SK-N-SH (cell line): ENCODE data around the gene DMRTC1.
"Not testable (repeated sequence)": the region's sequence is repeated elsewhere in the genome, so short reads cannot be mapped to it uniquely, and the experiment has no call there.

Experiments used
- CHD2 ChIP-seq: fragments of 150-350 bp; IDR thresholded peaks from 2 replicates; pipeline ENCODE4 v1.6.1; 2018; ENCODE audit warnings: low read length; ENCODE audit not compliant: partially characterized antibody
- CTCF ChIP-seq: fragments of 200-600 bp; sonication (generic); IDR thresholded peaks from 2 replicates; pipeline ENCODE4 v1.6.1; 2017; ENCODE audit warnings: antibody characterized with exemption, mild to moderate bottlenecking, moderate library complexity
- EP300 ChIP-seq, 2 experiments: IDR thresholded peaks; 2 replicates each; pipeline versions ENCODE4 v1.4.0 to v1.6.1; 2012; ENCODE audit warnings: borderline replicate concordance in 1 of 2, low read depth in 1 of 2, low read length in 1 of 2
- GABPA ChIP-seq: IDR thresholded peaks from 2 replicates; pipeline ENCODE4 v1.4.0; 2012; ENCODE audit warnings: low read depth, mild to moderate bottlenecking
- MAX ChIP-seq: IDR thresholded peaks from 2 replicates; pipeline ENCODE4 v1.4.0; 2012; ENCODE audit warnings: low read depth
- MXI1 ChIP-seq: IDR thresholded peaks from 2 replicates; pipeline ENCODE4 v1.6.1; 2012; ENCODE audit warnings: mild to moderate bottlenecking, low read depth, low read length, improper control_type of control experiment
- POLR2AphosphoS5 ChIP-seq: IDR thresholded peaks from 2 replicates; pipeline ENCODE4 v1.6.1; 2012; ENCODE audit warnings: low read depth, low read length
- RAD21 ChIP-seq: IDR thresholded peaks from 2 replicates; pipeline ENCODE4 v1.6.1; 2012; ENCODE audit warnings: mild to moderate bottlenecking, low read length
- REST ChIP-seq: IDR thresholded peaks from 2 replicates; pipeline ENCODE4 v1.6.1; 2012; ENCODE audit warnings: mild to moderate bottlenecking, low read depth, low read length, moderate library complexity
- TCF12 ChIP-seq: IDR thresholded peaks from 2 replicates; pipeline ENCODE4 v1.4.0; 2012
- TEAD4 ChIP-seq: IDR thresholded peaks from 2 replicates; pipeline ENCODE4 v1.4.0; 2012; ENCODE audit warnings: mild to moderate bottlenecking, borderline replicate concordance; ENCODE audit not compliant: insufficient read depth
- USF2 ChIP-seq: fragments of 150-350 bp; IDR thresholded peaks from 2 replicates; pipeline ENCODE4 v1.6.1; 2017; ENCODE audit warnings: antibody characterized with exemption, low read length, low read depth, borderline replicate concordance
- YY1 ChIP-seq: IDR thresholded peaks from 2 replicates; pipeline ENCODE4 v1.4.0; 2012; ENCODE audit warnings: low read depth, mild to moderate bottlenecking
- ZBTB33 ChIP-seq: IDR thresholded peaks from 2 replicates; pipeline ENCODE4 v1.4.0; 2012; ENCODE audit warnings: low read depth, borderline replicate concordance

GRCh38 chrX:72936455-72936854 lies 7.2 kb downstream of the DMRTC1 start:
- TF ChIP-seq CHD2; CTCF; YY1; USF2; POLR2AphosphoS5; EP300 (IDR thresholded peaks at IDR 0.05; ENCODE audit: borderline replicate concordance in 1 of 2, low read depth in 1 of 2, low read length in 1 of 2); RAD21; TEAD4; TCF12; ZBTB33; GABPA; REST; MXI1; MAX: not testable (repeated sequence)
